Bronchial epithelial cell (primary cell): ENCODE measurements around the gene EGLN3. TPM values are rescaled to one million over a fixed set of nuclear protein-coding genes. Genes with fewer than 3 reads are reported as not detected.

ENCODE experiments used
- DNase-seq: peaks from one replicate; pipeline ENCODE4 v3.0.0-alpha.2; 2010; ENCODE audit warnings: low read depth
- FAIRE-seq: peaks from 2 replicates; lab custom pipeline; 2011; peaks lifted over from hg19 to GRCh38; lab: Jason Lieb, UNC
- H3K27me3 ChIP-seq: 2 replicates; pipeline ENCODE4 v1.5.1; 2011; ENCODE audit warnings: low read length; ENCODE audit not compliant: control insufficient read depth, insufficient read depth
- H3K36me3 ChIP-seq: 2 replicates; pipeline ENCODE4 v1.5.1; 2011; ENCODE audit warnings: low read length; ENCODE audit not compliant: control insufficient read depth, insufficient read depth
- H3K4me3 ChIP-seq: 2 replicates; pipeline ENCODE4 v1.5.1; 2011; ENCODE audit warnings: mild to moderate bottlenecking, low read depth, low read length, control low read depth
- CTCF ChIP-seq: IDR thresholded peaks from 2 replicates; pipeline ENCODE4 v1.5.1; 2011; ENCODE audit warnings: mild to moderate bottlenecking, moderate library complexity, low read length, control low read depth, inconsistent platforms; ENCODE audit not compliant: insufficient read depth, severe bottlenecking
- total RNA-seq: library from RNA; depleted of rRNA; stranded (reverse); fragments of >200 nt; gene quantifications from 2 replicates; pipeline ENCODE4 v1.2.1, GENCODE V29; 2014

The EGLN3 gene
- total RNA-seq, 1 donor from 2014 or later: 48.7 TPM

DNA sequence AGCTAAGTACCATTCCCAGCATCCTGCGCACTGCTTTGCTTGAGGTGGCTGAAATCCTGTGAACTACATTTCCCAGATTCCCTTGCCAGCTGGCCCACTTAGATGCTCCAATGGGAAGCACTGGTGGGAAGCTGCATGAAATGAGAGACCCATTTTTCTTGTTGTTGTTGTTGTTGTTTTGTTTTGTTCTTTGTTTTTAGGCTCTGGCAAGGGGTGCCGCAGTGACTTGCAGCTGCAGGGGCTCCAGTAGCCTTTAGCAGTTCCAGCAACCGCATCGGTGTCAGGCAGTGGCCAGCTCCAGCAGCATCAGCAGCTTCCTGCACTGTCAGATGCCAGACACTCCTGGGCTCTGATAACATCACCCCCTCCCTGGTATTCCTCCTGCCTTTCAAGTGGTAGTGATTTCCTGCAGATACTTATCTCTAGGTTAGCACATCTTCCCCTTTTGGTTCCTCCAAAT, 8.8 kb upstream of the EGLN3 start:
- FAIRE-seq (no peak), DNase-seq (no peak)
- Histone ChIP-seq H3K27me3 (no peaks in the 10 kb centered on the region), H3K4me3 (no peak overlapping the region), H3K36me3 (no peaks in the 10 kb centered on the region)
- TF ChIP-seq CTCF: no peak

DNA sequence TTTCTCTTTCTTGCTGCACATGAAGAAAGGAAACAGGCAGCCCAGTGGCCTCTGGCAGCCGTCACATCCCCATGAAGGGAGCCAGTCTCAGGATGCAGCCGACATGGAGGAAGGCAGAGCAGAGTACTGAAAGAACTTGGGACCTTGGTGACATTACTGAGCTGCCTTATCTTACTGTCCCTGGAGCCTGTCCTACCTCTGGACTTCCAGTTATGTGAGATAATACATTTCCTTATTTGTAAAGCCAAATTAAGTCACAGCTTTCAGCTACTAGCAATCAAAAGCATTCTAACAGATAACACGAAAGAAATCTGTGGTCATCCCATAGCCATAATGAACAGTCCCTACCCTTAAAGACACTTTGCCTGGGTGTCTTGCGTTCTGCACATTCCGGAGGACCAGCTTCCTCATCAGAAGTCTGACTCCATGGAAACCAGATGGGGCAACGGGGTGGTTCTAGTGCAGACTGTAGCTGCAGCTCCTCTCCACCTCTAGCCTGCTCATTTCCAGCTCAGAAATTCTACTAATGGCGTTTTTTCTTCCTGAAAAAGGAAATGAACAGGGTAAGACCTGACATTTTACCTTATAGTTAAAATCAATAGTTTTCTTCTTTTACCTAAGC, 7.8 kb upstream of the EGLN3 start:
- DNase-seq (no peak), FAIRE-seq (no peak)
- Histone ChIP-seq H3K36me3 (no peaks in the 10 kb centered on the region), H3K4me3 (no peak overlapping the region), H3K27me3 (no peaks in the 10 kb centered on the region)
- no peak for TF ChIP-seq CTCF

DNA sequence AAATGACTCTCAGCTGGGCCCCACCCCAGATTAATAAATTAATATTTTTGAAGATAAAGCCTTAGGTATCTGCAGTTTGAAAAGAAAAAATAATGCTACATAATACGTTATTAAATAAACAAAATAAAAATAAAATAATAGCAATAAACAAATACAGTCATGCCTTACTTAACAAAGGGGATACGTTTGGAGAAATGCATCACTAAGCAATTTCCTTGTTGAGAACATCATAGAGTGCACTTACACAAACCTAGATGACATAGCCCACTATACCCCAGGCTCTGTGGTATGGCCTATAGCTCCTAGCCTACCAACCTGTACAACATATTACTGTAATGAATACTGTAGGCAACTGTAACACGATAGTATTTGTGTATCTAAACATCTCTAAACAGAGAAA, 7.1 kb upstream of the EGLN3 start:
- DNase-seq (no peak), FAIRE-seq (no peak)
- TF ChIP-seq CTCF: no peak
- Histone ChIP-seq H3K36me3 (no peaks in the 10 kb centered on the region), H3K27me3 (no peaks in the 10 kb centered on the region), H3K4me3 (no peak overlapping the region)

DNA sequence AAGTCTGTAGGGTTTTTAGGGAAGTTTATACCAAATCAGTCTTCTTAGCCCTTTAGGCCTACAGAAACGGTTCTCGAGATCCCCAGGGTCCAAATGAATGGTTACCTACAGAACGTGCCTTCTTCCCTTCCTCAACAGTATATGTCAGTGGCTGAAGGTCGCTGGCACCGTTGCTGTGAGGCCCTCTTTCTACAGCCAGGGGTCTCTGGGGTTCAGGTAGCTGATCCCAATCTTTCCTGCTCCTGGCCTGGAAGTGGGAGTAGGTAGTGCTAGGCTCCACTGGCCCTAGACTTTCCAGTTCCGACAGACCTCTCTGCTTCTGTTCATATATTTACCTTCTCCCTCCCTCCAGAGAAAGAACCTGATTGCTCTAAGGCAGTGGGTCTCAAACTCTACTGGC, 6.4 kb upstream of the EGLN3 start:
- no peak for TF ChIP-seq CTCF
- DNase-seq: no peak
- no peak for FAIRE-seq
- no peak overlapping the region for H3K4me3 ChIP-seq
- no peaks in the 10 kb centered on the region for H3K36me3 ChIP-seq
- H3K27me3 ChIP-seq: no peaks in the 10 kb centered on the region

- TF ChIP-seq CTCF: no peak
- H3K27me3 ChIP-seq: no peaks in the 10 kb centered on the region
- FAIRE-seq (no peak), DNase-seq (no peak)
- no peak overlapping the region for H3K4me3 ChIP-seq
- H3K36me3 ChIP-seq: no peaks in the 10 kb centered on the region
Measured at GRCh38 chr14:33956640-33957039, 5.8 kb upstream of the EGLN3 start.
